Measurements from ENCODE around the gene NACC2. TPM values are rescaled to one million over a fixed set of nuclear protein-coding genes. Genes with fewer than 3 reads are reported as not detected.

Gene NACC2
- total and polyA plus RNA-seq, 2 donors (not counting 3 experiments of a cell fraction or from before 2014, with no cell fraction given) = 15.8 to 27.1 TPM

- Histone ChIP-seq H3K9me3 (replicated peaks; ENCODE audit: control insufficient read depth, insufficient read depth, low read length) (no peaks in the 10 kb centered on the region), H3K79me2 (ENCODE audit: control insufficient read depth, insufficient read depth, low read length) (no peaks in the 10 kb centered on the region), H3K4me3 (replicated peaks in 1 of 3; ENCODE audit: insufficient read depth in 1 of 3, low read depth in 1 of 3, low read length in 3 of 3) (no peak overlapping the region), H3K9me1 (replicated peaks; ENCODE audit: control insufficient read depth, extremely low read depth, insufficient read depth, low read length) (no peaks in the 10 kb centered on the region), H3K4me2 (ENCODE audit: insufficient read depth, low read length) (peak overlapping the region; percentile 36), H3K9ac (replicated peaks; ENCODE audit: extremely low read depth, insufficient read depth, low read length) (no peak overlapping the region), H2AFZ (ENCODE audit: low read depth, low read length) (no peak overlapping the region), H3K36me3 (ENCODE audit: control insufficient read depth in 2 of 2, extremely low read depth in 1 of 2, insufficient read depth in 2 of 2, low read length in 2 of 2) (peaks cover 0 to 2% of the 10 kb centered on the region in 2 experiments), H4K20me1 (replicated peaks; ENCODE audit: control insufficient read depth, extremely low read depth, insufficient read depth, low read length) (no peaks in the 10 kb centered on the region), H3K27ac (ENCODE audit: insufficient read depth, low read depth, low read length) (peak overlapping the region; percentile 39), H3K4me1 (ENCODE audit: control insufficient read depth, extremely low read depth, insufficient read depth, low read length) (peaks cover 54% of the 10 kb centered on the region), H3K27me3 (ENCODE audit: control insufficient read depth in 2 of 2, insufficient read depth in 2 of 2, low read length in 2 of 2) (no peaks in the 10 kb centered on the region)
- no peak for TF ChIP-seq POLR2AphosphoS5 (IDR thresholded peaks at IDR 0.05; ENCODE audit: insufficient read depth, low read depth, low read length)
- TF ChIP-seq GATA2 (IDR thresholded peaks at IDR 0.05; ENCODE audit: insufficient read depth, insufficient read length, low read depth, low read length) = no peak
- TF ChIP-seq FOS (IDR thresholded peaks at IDR 0.05; ENCODE audit: borderline replicate concordance, insufficient read depth, low read length) = no peak
- no peak for TF ChIP-seq POLR2A (IDR thresholded peaks at IDR 0.05; ENCODE audit: low read depth, low read length)
- TF ChIP-seq EZH2 (IDR thresholded peaks at IDR 0.05; ENCODE audit: borderline replicate concordance, low read depth, low read length, severe bottlenecking) = no peak
- TF ChIP-seq MAX (IDR thresholded peaks at IDR 0.05; ENCODE audit: insufficient read depth, insufficient read length) = no peak
- TF ChIP-seq CTCF (IDR thresholded peaks at IDR 0.05; ENCODE audit: extremely low read depth in 1 of 2, insufficient read depth in 1 of 2, low read depth in 1 of 2, low read length in 2 of 2) = no peak
- TF ChIP-seq MYC (IDR thresholded peaks at IDR 0.05; ENCODE audit: low read depth, low read length) = no peak
- TF ChIP-seq JUN (IDR thresholded peaks at IDR 0.05; ENCODE audit: borderline replicate concordance, insufficient read depth, insufficient read length, low read depth) = no peak
- intact Hi-C loops (cut with micrococcal nuclease) (loop anchor here (1.0 to 5.0 kb wide), 2 partner anchors 101 to 109 kb away; partner anchors contain the start of genes CAMSAP1 and TMEM250), dilution Hi-C loops (cut with MboI; ENCODE audit: extremely low pct_ligation_motif_present, low sequenced_read_pairs) (no loop called here)
- POLR2A ChIA-PET = no interaction called here
- CTCF ChIA-PET = interaction anchor here (1.1 to 1.4 kb wide), 5 partner anchors 14 to 45 kb away, joined by 3 to 5 read pairs (median 3); no protein-coding TSS in a partner anchor
- FAIRE-seq = no peak
- DNase-seq (ENCODE audit: low read depth, low spot score) = no peak
- BruUV-seq (replicated peaks) = no TSS peak
Measured at GRCh38 chr9:136008693-136008997, 86.4 kb downstream of the NACC2 start.
